GM12891 (cell line): Measurements from ENCODE around the gene GNB1L.
A peak's percentile ranks its signal among the peaks of the same experiment; 100 is the strongest.

Experiments
- DNase-seq: peaks from one replicate; pipeline ENCODE4 v3.0.0; 2011; ENCODE audit warnings: low spot score; ENCODE audit not compliant: insufficient read length
- FAIRE-seq: peaks from 2 replicates; lab custom pipeline; 2011; peaks lifted over from hg19 to GRCh38; lab: Jason Lieb, UNC
- PAX5 ChIP-seq: IDR thresholded peaks from 2 replicates; pipeline ENCODE4 v1.6.1; 2011; ENCODE audit warnings: low read length, moderate library complexity, mild to moderate bottlenecking; ENCODE audit not compliant: insufficient read depth, severe bottlenecking
- POLR2A ChIP-seq: IDR thresholded peaks from 2 replicates; pipeline ENCODE4 v1.6.1; 2011; ENCODE audit warnings: low read depth, low read length, control low read depth
- POLR2AphosphoS5 ChIP-seq: IDR thresholded peaks from 2 replicates; pipeline ENCODE4 v1.6.1; 2011; ENCODE audit warnings: low read depth, low read length, control low read depth
- POU2F2 ChIP-seq: IDR thresholded peaks from 2 replicates; pipeline ENCODE4 v1.6.1; 2011; ENCODE audit warnings: low read depth, mild to moderate bottlenecking, control low read depth, low read length, moderate library complexity
- SPI1 ChIP-seq: IDR thresholded peaks from 2 replicates; pipeline ENCODE4 v1.6.1; 2011; ENCODE audit warnings: low read depth, low read length, control low read depth
- TAF1 ChIP-seq: IDR thresholded peaks from 2 replicates; pipeline ENCODE4 v1.6.1; 2011; ENCODE audit warnings: low read depth, low read length, control low read depth

GNB1L gene

DNA sequence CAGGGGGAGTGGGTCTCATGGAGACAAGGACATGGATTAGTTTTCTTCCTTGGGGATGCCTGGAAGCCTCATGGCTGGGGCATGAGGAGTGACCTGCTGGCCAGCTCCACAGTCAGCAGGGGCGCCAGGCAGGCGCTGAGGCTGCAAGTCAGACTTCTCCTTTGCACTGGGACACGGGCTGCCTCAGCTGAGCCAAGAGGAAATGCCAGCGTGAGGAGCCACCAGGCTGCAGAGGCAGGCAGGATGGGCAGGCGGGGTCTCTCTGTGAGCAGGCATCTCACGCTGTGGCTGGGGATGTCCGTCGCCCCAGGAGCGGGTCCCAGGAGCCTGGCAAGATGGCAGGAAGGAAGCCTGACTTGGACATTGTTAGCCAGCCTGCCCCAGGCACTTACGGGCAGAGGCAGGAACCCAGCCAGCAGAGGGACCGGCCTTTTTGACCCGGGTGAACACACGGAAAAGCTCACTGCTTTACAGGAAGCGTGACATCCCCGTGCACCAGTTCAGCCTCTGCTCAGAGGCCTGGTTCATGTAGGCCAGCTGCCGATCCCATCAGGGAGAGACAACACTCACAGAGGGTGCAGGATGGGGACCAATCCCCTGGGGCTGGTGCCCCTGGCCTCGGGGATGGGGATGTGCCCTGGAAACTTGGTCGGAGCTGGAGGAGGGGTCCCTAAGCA is 10.2 kb downstream of the GNB1L start:
- FAIRE-seq (peak; percentile 52), DNase-seq (no peak)
- TF ChIP-seq SPI1 (no peak), POU2F2 (no peak), PAX5 (no peak), TAF1 (no peak), POLR2A (no peak), POLR2AphosphoS5 (no peak)

GRCh38 chr22:19843857-19844376 is 10.8 kb downstream of the GNB1L start:
- TF ChIP-seq SPI1, result no peak
- TF ChIP-seq POLR2AphosphoS5, result no peak
- no peak for TF ChIP-seq PAX5
- no peak for TF ChIP-seq TAF1
- no peak for TF ChIP-seq POLR2A
- TF ChIP-seq POU2F2, result no peak
- FAIRE-seq (no peak), DNase-seq (no peak)

DNA sequence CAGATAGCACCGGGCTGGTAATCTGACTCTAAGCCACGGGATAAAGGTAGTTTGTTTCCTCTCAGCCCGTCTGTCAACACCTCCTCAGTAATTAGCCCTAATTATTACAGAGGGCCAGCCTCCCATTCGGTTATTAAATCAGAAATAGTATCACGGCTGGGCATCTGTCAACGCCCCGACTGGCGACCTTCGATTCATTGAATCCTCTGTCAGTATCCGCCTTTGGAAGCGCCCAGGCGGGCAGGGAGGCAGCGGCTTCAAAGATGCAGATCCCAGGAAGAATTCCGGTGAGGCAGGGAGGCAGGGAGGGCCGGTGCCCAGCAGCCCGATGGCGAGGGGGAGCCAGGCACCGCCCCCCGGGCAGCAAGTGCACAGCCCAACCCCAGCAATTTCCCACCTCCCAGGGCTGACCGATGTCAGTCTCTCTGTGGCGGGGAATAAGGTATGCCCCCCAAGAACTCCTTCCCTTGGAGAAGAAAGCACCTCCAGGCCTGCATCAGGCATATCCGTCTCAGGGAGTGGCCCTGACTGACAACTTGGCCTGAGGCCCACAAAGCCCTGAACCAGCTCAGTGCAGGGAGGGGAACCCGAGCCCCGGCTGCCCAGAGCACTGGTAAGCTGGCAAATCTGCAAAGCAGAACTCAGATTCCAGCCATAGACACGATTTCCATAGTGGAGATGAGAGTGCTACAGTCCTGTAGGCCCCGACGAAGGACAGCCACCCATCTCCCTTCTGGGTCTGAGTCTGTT is 11.4 kb downstream of the GNB1L start:
- FAIRE-seq (no peak), DNase-seq (no peak)

DNA sequence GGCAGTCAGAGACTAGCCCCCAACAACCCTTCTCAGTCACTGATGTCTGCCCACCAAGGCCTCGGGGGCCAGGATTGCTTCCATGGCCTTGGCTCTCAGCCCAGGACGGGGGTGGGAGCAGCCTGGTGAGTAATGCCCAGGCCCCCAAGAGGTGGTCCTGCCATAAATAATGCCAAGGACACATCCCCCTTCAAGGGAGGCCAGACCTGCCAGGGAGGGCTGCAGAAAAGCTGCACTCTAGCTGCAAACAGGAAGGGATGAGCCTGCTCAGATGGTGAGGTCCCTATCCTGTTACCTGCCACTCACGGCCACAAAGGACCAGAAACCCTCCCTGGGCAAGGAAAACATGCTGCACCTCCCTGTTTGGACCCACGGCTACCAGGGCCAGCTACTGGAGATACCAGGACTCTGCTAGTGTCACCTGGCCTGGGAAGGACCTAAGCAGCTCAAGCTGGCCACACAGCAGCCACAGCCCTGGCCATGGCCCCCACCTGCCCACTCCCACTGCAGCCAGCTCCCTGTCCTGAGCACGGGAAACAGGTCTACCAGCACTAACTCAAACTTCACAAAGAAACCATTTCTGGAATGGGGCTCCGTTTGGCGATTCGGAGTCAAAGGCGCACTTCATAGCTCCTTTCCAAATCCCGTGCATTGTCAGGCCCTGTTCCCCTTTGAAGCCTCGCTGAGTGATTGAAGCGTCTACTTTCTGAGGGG is 12.1 kb downstream of the GNB1L start:
- TF ChIP-seq PAX5, result no peak
- TF ChIP-seq POU2F2, result no peak
- TF ChIP-seq SPI1, result no peak
- TF ChIP-seq POLR2A, result no peak
- TF ChIP-seq POLR2AphosphoS5, result no peak
- TF ChIP-seq TAF1, result no peak
- FAIRE-seq (no peak), DNase-seq (no peak)

More for the DNA sequence above, 11.4 kb downstream of the GNB1L start:
- TF ChIP-seq POLR2AphosphoS5 (no peak), SPI1 (no peak), PAX5 (no peak), TAF1 (no peak), POU2F2 (no peak), POLR2A (no peak)

DNA sequence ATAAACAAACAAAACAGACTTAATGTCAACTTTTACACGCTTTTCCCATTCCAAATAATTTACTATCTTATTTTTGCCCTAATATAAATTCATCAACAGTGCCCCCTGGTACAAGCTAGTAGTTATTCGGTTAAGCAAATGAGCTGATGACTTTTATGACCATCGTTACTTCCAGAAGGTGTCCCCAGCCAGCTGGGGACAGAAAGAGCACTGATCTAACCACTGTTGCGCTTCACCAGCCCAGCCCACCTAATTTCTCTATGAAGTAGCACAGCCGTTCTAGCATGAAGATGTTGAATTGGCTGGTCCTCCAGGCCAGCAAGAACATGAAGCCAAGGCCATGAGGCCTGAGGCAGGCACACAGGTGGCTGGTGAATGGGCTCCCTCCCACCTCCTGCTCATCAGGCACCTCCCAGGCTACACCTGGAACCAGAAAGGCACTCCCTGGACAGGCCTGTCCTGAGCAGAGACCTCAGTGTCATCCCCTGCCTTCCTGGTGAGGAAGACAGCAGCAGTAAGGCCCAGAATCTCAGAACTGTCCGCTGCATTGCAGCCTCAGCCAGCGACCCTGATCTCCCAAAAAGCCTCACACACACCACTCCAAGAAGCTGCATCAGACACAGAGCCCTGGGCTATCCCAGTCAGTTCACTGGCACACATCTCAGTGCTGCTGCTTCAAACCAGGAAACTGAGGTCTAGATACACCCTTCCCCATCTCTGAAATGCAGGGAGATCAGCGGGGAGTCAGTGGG is 12.9 kb downstream of the GNB1L start:
- DNase-seq, result no peak
- TF ChIP-seq TAF1 (no peak), SPI1 (no peak), POLR2AphosphoS5 (no peak), PAX5 (no peak), POLR2A (no peak), POU2F2 (no peak)
- peak; percentile 61 for FAIRE-seq

DNA sequence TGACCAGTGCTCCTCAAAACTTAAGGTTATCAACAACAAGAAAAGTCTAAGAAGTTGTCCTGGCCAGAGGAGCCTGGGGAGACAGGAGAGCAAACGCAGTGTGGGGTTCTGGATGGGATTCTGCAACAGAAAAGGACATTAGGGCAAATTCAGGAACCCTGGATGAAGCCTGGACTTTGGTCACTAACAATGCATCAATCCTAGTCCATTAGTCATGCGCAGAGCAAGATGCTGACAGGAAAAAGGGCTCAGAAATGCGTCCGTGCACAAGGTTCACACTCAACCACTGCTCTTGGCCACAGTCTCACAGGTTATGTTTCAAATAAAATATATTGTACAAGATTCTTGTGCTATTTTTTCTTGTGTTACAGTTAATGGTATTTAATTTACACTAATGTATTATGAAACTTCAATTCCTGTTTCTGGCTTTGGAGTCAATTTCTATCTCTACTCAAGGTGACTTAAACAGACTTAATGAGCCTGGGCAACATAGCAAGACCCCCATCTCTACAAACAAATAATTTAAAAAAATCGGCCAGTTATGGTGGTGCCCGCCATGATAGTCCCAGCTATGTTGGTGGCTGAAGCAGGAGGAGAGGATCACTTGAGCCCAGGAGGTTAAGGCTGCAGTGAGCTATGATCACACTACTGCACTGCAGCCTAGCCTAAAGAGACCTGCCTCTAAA is 13.6 kb downstream of the GNB1L start:
- DNase-seq (no peak), FAIRE-seq (no peak)
- TF ChIP-seq POLR2AphosphoS5 (no peak), TAF1 (no peak), POU2F2 (no peak), PAX5 (no peak), SPI1 (no peak), POLR2A (no peak)

DNA sequence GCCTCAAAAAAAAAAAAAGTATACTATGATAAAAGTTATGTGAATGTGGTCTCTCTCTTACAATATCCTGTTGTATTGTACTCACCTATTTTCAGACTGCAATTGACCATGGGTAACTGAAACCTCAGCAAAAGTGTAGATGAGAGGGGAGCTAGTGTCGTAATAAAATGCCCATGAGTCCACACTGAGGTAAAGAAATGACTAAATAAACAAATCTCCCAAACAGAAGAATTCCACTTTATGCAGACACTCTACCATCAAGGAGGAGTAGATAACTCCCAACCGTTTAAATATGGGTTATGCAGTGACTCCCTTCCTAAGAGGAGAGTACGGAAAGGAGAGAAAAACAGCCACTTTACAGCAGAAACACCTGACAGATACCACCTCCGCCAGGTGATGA is 14.6 kb downstream of the GNB1L start:
- DNase-seq, result no peak
- FAIRE-seq, result no peak
- no peak for TF ChIP-seq POLR2A
- no peak for TF ChIP-seq SPI1
- TF ChIP-seq POU2F2, result no peak
- TF ChIP-seq PAX5, result no peak
- no peak for TF ChIP-seq TAF1
- no peak for TF ChIP-seq POLR2AphosphoS5

- TF ChIP-seq TAF1 (no peak), SPI1 (no peak)
- DNase-seq (no peak), FAIRE-seq (no peak)
These were observed 16.8 kb downstream of the GNB1L start for GRCh38 chr22:19837915-19838314.
